ENCODE measurements around the gene PDCL2. TPM values are rescaled to one million over a fixed set of nuclear protein-coding genes. Genes with fewer than 3 reads are reported as not detected.

Gene PDCL2
- total and polyA plus RNA-seq, 2 of the 8 experiments (the other 6 are each of a cell fraction or from before 2014, with no cell fraction given): not detected

- H3K14ac ChIP-seq (ENCODE audit: insufficient read length): no peak overlapping the region
- H2BK15ac ChIP-seq (ENCODE audit: low read length): no peak overlapping the region
- H3K27me3 ChIP-seq (replicated peaks in 1 of 4; ENCODE audit: control insufficient read depth in 3 of 4, extremely low read depth in 1 of 4, insufficient read depth in 3 of 4, low read length in 3 of 4): peaks cover 0 to 1% (median 0%) of the 10 kb centered on the region in 4 experiments; a peak in 1 of 7 replicates
- no peak overlapping the region for H3K4me3 ChIP-seq (ENCODE audit: extremely low read depth in 1 of 4, insufficient read depth in 2 of 4, low read depth in 3 of 4, low read length in 4 of 4)
- WGBS, 2 experiments (ENCODE audit: extremely low coverage in 1 of 2, insufficient coverage in 1 of 2, insufficient read length in 1 of 2, insufficient replicate concordance in 2 of 2, low coverage in 1 of 2, low lambda C conversion rate in 2 of 2, missing lambda C conversion rate in 1 of 2): 94% methylated on average over 3 of the region's 3 CpGs; no CpG with 5 or more reads in 1 of the 2 experiments
- no peaks in the 10 kb centered on the region for H4K20me1 ChIP-seq (replicated peaks in 1 of 2; ENCODE audit: control insufficient read depth in 1 of 2, insufficient read depth in 2 of 2, low read length in 2 of 2)
- H2AFZ ChIP-seq (ENCODE audit: low read length): no peak overlapping the region
- H2BK120ac ChIP-seq (replicated peaks; ENCODE audit: low read depth, low read length): no peak overlapping the region
- no peak overlapping the region for H3K9ac ChIP-seq (replicated peaks in 1 of 4; ENCODE audit: extremely low read depth in 1 of 4, low read depth in 3 of 4, low read length in 3 of 4)
- no peak overlapping the region for H3K27ac ChIP-seq (ENCODE audit: low read depth, low read length)
- H3K56ac ChIP-seq (replicated peaks; ENCODE audit: insufficient read length, low read depth, low read length): no peak overlapping the region
- no peak overlapping the region for H3K18ac ChIP-seq (ENCODE audit: extremely low read depth, low read length)
- H2BK20ac ChIP-seq (ENCODE audit: low read length): no peak overlapping the region
- H4K5ac ChIP-seq (ENCODE audit: insufficient read length, low read depth, low read length): no peak overlapping the region
- DNase-seq (ENCODE audit: low read depth in 1 of 2, low spot score in 2 of 2): no peak
- H4K8ac ChIP-seq (ENCODE audit: extremely low read depth, insufficient read depth, low read length): no peak overlapping the region
- no peak for FAIRE-seq
- H2BK5ac ChIP-seq (ENCODE audit: low read depth, low read length): no peak overlapping the region
- H3K36me3 ChIP-seq (ENCODE audit: control insufficient read depth in 2 of 4, insufficient read depth in 4 of 4, low read length in 3 of 4): no peaks in the 10 kb centered on the region
- H3K9me3 ChIP-seq (ENCODE audit: insufficient read depth in 2 of 2, low read depth in 1 of 2, low read length in 1 of 2): no peaks in the 10 kb centered on the region
- no peak overlapping the region for H3K4me2 ChIP-seq (ENCODE audit: insufficient read depth in 1 of 2, low read depth in 2 of 2, low read length in 2 of 2)
- H3K23me2 ChIP-seq (ENCODE audit: low read depth, low read length): no peaks in the 10 kb centered on the region
- no peak overlapping the region for H3K23ac ChIP-seq (ENCODE audit: insufficient read length)
- H2BK12ac ChIP-seq (ENCODE audit: low read depth, low read length): no peak overlapping the region; the same call in 1 of the 2 replicates
- no peak overlapping the region for H2AK5ac ChIP-seq (ENCODE audit: low read depth, low read length)
- H3K79me2 ChIP-seq (ENCODE audit: control insufficient read depth in 1 of 2, insufficient read depth in 2 of 2, low read length in 2 of 2): no peaks in the 10 kb centered on the region
- H3K79me1 ChIP-seq (ENCODE audit: low read depth, low read length): no peaks in the 10 kb centered on the region
- POLR2A ChIA-PET (ENCODE audit: partially characterized antibody): interaction anchor here (0.6 kb wide), 1 partner anchor 88 kb away, joined by 3 read pairs; no protein-coding TSS in a partner anchor
- TF ChIP-seq TCF12 (IDR thresholded peaks at IDR 0.05; ENCODE audit: low read depth, low read length) (no peak), USF2 (IDR thresholded peaks at IDR 0.05; ENCODE audit: low read length) (no peak), GABPA (IDR thresholded peaks at IDR 0.05; ENCODE audit: borderline replicate concordance, insufficient read depth, low read length) (no peak), KDM4A (IDR thresholded peaks at IDR 0.05; ENCODE audit: low read depth, low read length, severe bottlenecking) (no peak)
- CTCF ChIA-PET (ENCODE audit: partially characterized antibody): no interaction called here
- H3K4me1 ChIP-seq (replicated peaks in 1 of 4; ENCODE audit: control insufficient read depth in 3 of 4, insufficient read depth in 4 of 4, low read length in 3 of 4): no peaks in the 10 kb centered on the region
- H4K91ac ChIP-seq (replicated peaks; ENCODE audit: insufficient read length, low read length): no peak overlapping the region
- no peak overlapping the region for H3K4ac ChIP-seq (replicated peaks; ENCODE audit: insufficient read length, low read depth, low read length)
Observed at GRCh38 chr4:55615008-55615407, 23.0 kb upstream of the PDCL2 start.

All from H1 (cell line).